MCF 10A (cell line): Measurements from ENCODE around the gene RAP1GDS1. TPM values are rescaled to one million over a fixed set of nuclear protein-coding genes. Genes with fewer than 3 reads are reported as not detected.

Source experiments
- BruUV-seq: library from RNA; stranded (reverse); fragments of 400-500 nt; replicated peaks from 2 replicates; lab custom pipeline; 2021; lab: Mats Ljungman, UMichigan
- CTCF ChIA-PET: fragments of 300-600 bp; sonication (Branson Sonifier 250); formaldehyde crosslinking; extraction: SDS; loops from one replicate; lab custom pipeline; 2021; ENCODE audit warnings: antibody characterized with exemption, inconsistent platforms; lab: Yijun Ruan, JAX
- POLR2A ChIA-PET: fragments of 300-600, 350-650 bp; sonication (Branson Sonifier 250); formaldehyde crosslinking; extraction: SDS; loops from one replicate; lab custom pipeline; 2020; ENCODE audit warnings: antibody characterized with exemption, inconsistent platforms; lab: Yijun Ruan, JAX
- DNase-seq: peaks from one replicate; pipeline ENCODE4 v3.0.0-alpha.2; 2018; ENCODE audit not compliant: unreplicated experiment
- H3K27ac Mint-ChIP-seq: one replicate; pipeline ENCODE4 v1.8.0; 2022; ENCODE audit warnings: mild to moderate bottlenecking, low read depth, mixed read lengths; ENCODE audit not compliant: unreplicated experiment
- H3K27me3 Mint-ChIP-seq: one replicate; pipeline ENCODE4 v1.8.0; 2022; ENCODE audit warnings: mixed read lengths; ENCODE audit not compliant: insufficient read depth, unreplicated experiment
- H3K36me3 Mint-ChIP-seq: one replicate; pipeline ENCODE4 v1.8.0; 2022; ENCODE audit warnings: mild to moderate bottlenecking, moderate library complexity, mixed read lengths; ENCODE audit not compliant: insufficient read depth, unreplicated experiment
- H3K4me1 Mint-ChIP-seq: one replicate; pipeline ENCODE4 v1.8.0; 2022; ENCODE audit warnings: mixed read lengths; ENCODE audit not compliant: insufficient read depth, unreplicated experiment
- H3K4me3 Mint-ChIP-seq: one replicate; pipeline ENCODE4 v1.8.0; 2022; ENCODE audit warnings: mild to moderate bottlenecking, moderate library complexity, mixed read lengths; ENCODE audit not compliant: unreplicated experiment
- H3K9me3 Mint-ChIP-seq: one replicate; pipeline ENCODE4 v1.8.0; 2022; ENCODE audit warnings: mixed read lengths; ENCODE audit not compliant: unreplicated experiment
- CTCF ChIP-seq: fragments of 200-600 bp; IDR thresholded peaks from one replicate; pipeline ENCODE4 v1.8.0; 2022; ENCODE audit warnings: antibody characterized with exemption, mild to moderate bottlenecking; ENCODE audit not compliant: unreplicated experiment
- intact Hi-C: fragments of 100-400 bp; cut with micrococcal nuclease; formaldehyde crosslinking; loops from 2 replicates; pipeline ENCODE4 v1.14.1; 2022
- total RNA-seq: library from RNA; stranded (reverse); gene quantifications from 2 replicates; pipeline ENCODE4 v1.2.3, GENCODE V29; 2022

The RAP1GDS1 gene
- total RNA-seq, 1 experiment from 2014 or later, result 68.9 TPM

GRCh38 chr4:98374643-98375042, 113.5 kb downstream of the RAP1GDS1 start:
- POLR2A ChIA-PET, result interaction anchor here (0.6 kb wide), 1 partner anchor 10 kb away, joined by 5 read pairs; no protein-coding TSS in a partner anchor
- BruUV-seq, result no TSS peak
- H3K4me1 Mint-ChIP-seq, result no peaks in the 10 kb centered on the region
- intact Hi-C loops, result no loop called here
- H3K9me3 Mint-ChIP-seq, result no peaks in the 10 kb centered on the region
- peaks cover 20% of the 10 kb centered on the region for H3K36me3 Mint-ChIP-seq
- CTCF ChIA-PET, result no interaction called here
- no peaks in the 10 kb centered on the region for H3K27me3 Mint-ChIP-seq
- no peak for DNase-seq
- no peak overlapping the region for H3K4me3 Mint-ChIP-seq
- TF ChIP-seq CTCF, result no peak
- no peak overlapping the region for H3K27ac Mint-ChIP-seq

- no TSS peak for BruUV-seq
- ChIA-PET CTCF (interaction anchor here (0.5 to 1.5 kb wide), 4 partner anchors 70 to 264 kb away, joined by 3 to 4 read pairs (median 3); no protein-coding TSS in a partner anchor), POLR2A (interaction anchor here (3.2 kb wide), 1 partner anchor 116 kb away, joined by 21 read pairs; the partner anchor contains the start of gene RAP1GDS1)
- Mint-ChIP-seq H3K36me3 (peaks cover 7% of the 10 kb centered on the region), H3K27ac (peak overlapping the region; percentile 49), H3K9me3 (no peaks in the 10 kb centered on the region), H3K4me3 (no peak overlapping the region), H3K27me3 (no peaks in the 10 kb centered on the region), H3K4me1 (no peaks in the 10 kb centered on the region)
- peak; percentile 5 for DNase-seq
- intact Hi-C loops, result no loop called here
- no peak for TF ChIP-seq CTCF
These were observed 116.4 kb downstream of the RAP1GDS1 start for GRCh38 chr4:98377559-98377958.

GRCh38 chr4:98381306-98381705, 120.1 kb downstream of the RAP1GDS1 start:
- Mint-ChIP-seq H3K9me3 (no peaks in the 10 kb centered on the region), H3K36me3 (no peaks in the 10 kb centered on the region), H3K27ac (no peak overlapping the region), H3K27me3 (no peaks in the 10 kb centered on the region), H3K4me1 (no peaks in the 10 kb centered on the region), H3K4me3 (no peak overlapping the region)
- POLR2A ChIA-PET, result interaction anchor here (1.1 to 1.5 kb wide), 2 partner anchors 26 to 120 kb away, joined by 4 to 10 read pairs; partner anchors contain the start of gene RAP1GDS1
- intact Hi-C loops, result no loop called here
- CTCF ChIA-PET, result interaction anchor here (0.7 to 1.0 kb wide), 2 partner anchors 86 to 137 kb away, joined by 3 to 4 read pairs; no protein-coding TSS in a partner anchor
- no TSS peak for BruUV-seq
- no peak for TF ChIP-seq CTCF
- DNase-seq, result no peak

GRCh38 chr4:98383431-98384106, 122.4 kb downstream of the RAP1GDS1 start:
- intact Hi-C loops, result no loop called here
- Mint-ChIP-seq H3K27ac (no peak overlapping the region), H3K36me3 (peaks cover 9% of the 10 kb centered on the region), H3K27me3 (no peaks in the 10 kb centered on the region), H3K9me3 (no peaks in the 10 kb centered on the region), H3K4me3 (no peak overlapping the region), H3K4me1 (no peaks in the 10 kb centered on the region)
- TF ChIP-seq CTCF, result no peak
- ChIA-PET POLR2A (interaction anchor here (0.7 to 1.2 kb wide), 3 partner anchors 9 to 123 kb away, joined by 3 to 5 read pairs (median 3); partner anchors contain the start of gene RAP1GDS1), CTCF (interaction anchor here (0.6 to 0.8 kb wide), 2 partner anchors 123 to 240 kb away, joined by 3 read pairs; partner anchors contain the start of gene STPG2)
- DNase-seq, result no peak
- no TSS peak for BruUV-seq
